GM10248 (cell line): ENCODE data around the gene DMAC2.
A peak's percentile ranks its signal among the peaks of the same experiment; 100 is the strongest.
"Not testable (repeated sequence)": the region's sequence is repeated elsewhere in the genome, so short reads cannot be mapped to it uniquely, and the experiment has no call there.

ENCODE experiments used
- CTCF ChIA-PET: fragments of 300-600 bp; sonication (Branson Sonifier 250); formaldehyde crosslinking; extraction: SDS; loops from one replicate; lab custom pipeline; 2021; ENCODE audit warnings: antibody characterized with exemption; lab: Yijun Ruan, JAX
- POLR2A ChIA-PET: fragments of 350-650 bp; sonication (Branson Sonifier 250); formaldehyde crosslinking; extraction: SDS; loops from one replicate; lab custom pipeline; 2020; ENCODE audit warnings: antibody characterized with exemption; lab: Yijun Ruan, JAX
- DNase-seq: peaks from one replicate; pipeline ENCODE4 v3.0.0; 2012; ENCODE audit errors: extremely low spot score
- CTCF ChIP-seq: IDR thresholded peaks from 2 replicates; pipeline ENCODE4 v1.5.1; 2012; ENCODE audit warnings: mild to moderate bottlenecking, low read depth; ENCODE audit errors: extremely low read depth, missing control alignments, control extremely low read depth

Gene DMAC2

GRCh38 chr19:41478171-41478570 lies 38.5 kb upstream of the DMAC2 start:
- POLR2A ChIA-PET = no interaction called here
- no peak for DNase-seq
- CTCF ChIA-PET = interaction anchor here (1.6 to 2.2 kb wide), 2 partner anchors 29 to 85 kb away, joined by 3 to 5 read pairs; no protein-coding TSS in a partner anchor

DNA sequence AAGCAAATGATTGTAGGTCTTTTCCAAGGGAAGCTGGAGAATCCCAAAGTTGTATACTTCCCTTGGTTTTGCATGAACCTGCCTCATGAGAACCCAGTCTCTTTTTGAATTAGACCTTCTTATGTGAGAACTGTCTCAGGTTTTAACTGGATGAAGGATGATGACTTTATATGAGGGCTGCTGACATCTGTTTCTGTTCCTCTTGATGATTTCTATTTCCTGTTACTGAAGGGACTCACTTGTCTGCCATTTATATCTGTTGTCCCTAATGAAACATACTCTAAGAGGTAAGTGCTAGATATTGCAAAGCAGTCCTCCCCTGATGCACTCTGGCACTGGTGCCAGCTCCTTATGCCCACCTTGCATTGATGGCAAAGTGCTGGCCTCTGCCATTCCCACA lies 36.9 kb upstream of the DMAC2 start:
- CTCF ChIA-PET = interaction anchor here (1.0 to 2.2 kb wide), 2 partner anchors 27 to 87 kb away, joined by 3 to 5 read pairs; no protein-coding TSS in a partner anchor
- DNase-seq = no peak
- TF ChIP-seq CTCF = no peak
- POLR2A ChIA-PET = no interaction called here

More at GRCh38 chr19:41478171-41478570, 38.5 kb upstream of the DMAC2 start:
- TF ChIP-seq CTCF = no peak

DNA sequence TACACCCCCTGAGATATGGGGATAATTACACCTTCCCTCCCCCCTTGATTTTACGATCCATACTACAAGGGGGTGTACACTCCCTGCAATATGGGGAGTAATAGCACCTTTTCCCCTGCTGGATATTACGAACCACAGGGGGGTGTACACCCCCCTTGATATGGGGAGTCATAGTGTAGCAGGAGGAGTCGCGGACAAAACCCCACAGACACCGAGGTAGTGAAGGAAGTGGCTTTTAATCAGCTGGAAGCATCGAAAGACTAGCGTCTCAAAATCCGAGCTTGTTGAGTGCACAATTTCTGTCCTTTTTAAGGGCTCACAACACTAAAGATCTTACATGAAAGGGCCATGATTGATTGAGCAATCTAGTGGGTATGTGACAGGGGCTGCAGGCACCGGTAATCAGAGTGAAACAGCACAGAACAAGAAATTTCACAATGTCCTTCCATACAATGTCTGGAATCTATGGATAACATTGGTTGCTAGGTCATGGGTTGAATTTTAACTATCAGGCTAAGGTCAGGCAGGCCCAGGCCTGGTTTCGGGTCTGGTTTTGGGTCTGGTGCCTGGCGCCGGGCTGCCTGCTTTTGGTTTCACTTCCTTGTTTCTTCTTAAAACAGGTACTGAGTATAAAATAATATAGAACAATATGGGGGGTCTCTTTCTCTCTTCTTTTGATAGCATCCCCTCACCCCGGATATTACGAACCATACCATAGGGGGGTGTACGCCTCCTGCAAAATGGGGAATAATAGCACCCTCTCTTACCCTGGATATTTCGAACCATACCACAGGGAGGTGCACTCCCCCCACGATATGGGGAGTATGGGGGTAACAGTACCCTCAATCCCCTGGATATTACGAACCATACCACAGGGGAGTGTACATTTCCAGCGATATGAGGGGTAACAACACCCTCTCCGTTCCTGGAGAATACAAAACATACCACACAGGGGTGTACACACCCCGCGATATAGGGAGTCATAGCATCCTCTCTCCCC lies 23.8 kb upstream of the DMAC2 start:
- DNase-seq, POLR2A ChIA-PET: not testable (repeated sequence)
- CTCF ChIA-PET = interaction anchor here (1.8 kb wide), 1 partner anchor 14 kb away, joined by 4 read pairs; no protein-coding TSS in a partner anchor

- POLR2A ChIA-PET = no interaction called here
- CTCF ChIA-PET = interaction anchor here (1.8 kb wide), 1 partner anchor 13 kb away, joined by 4 read pairs; no protein-coding TSS in a partner anchor
- no peak for TF ChIP-seq CTCF
Measured at GRCh38 chr19:41462497-41462896, 22.8 kb upstream of the DMAC2 start.

DNA sequence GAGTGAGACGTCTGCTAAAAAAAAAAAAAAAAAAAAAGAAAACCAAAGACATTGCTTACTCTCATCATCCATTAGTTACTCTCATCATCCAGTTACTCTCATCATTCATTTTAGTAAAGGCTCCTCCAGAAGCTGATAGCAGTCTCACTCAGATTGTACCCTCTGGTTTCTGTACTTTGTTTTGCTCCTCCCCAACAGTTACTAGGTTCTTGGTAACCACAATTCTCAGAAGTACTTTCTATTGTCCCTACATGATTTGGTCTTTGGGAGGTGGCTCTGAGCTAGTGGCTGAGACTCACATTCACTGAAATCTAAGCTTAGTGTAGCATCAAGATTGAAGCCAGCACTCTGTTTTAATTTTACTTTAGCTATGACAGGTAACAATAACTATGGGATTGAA lies 17.5 kb upstream of the DMAC2 start:
- CTCF ChIA-PET = interaction anchor here (1.0 to 15.6 kb wide), 8 partner anchors 9 to 161 kb away, joined by 3 to 343 read pairs (median 6); partner anchors contain the start of genes CEACAM21 and DMAC2
- DNase-seq = peak; percentile 57
- TF ChIP-seq CTCF = no peak
- POLR2A ChIA-PET = interaction anchor here (0.5 to 1.1 kb wide), 3 partner anchors 21 to 74 kb away, joined by 4 to 7 read pairs (median 4); no protein-coding TSS in a partner anchor

More at GRCh38 chr19:41462497-41462896, 22.8 kb upstream of the DMAC2 start:
- DNase-seq = no peak

GRCh38 chr19:41456342-41456918 lies 16.7 kb upstream of the DMAC2 start:
- TF ChIP-seq CTCF = no peak
- CTCF ChIA-PET = interaction anchor here (0.7 to 15.6 kb wide), 9 partner anchors 9 to 161 kb away, joined by 3 to 343 read pairs (median 5); partner anchors contain the start of genes CEACAM21 and DMAC2
- no peak for DNase-seq
- POLR2A ChIA-PET = interaction anchor here (1.1 kb wide), 1 partner anchor 75 kb away, joined by 4 read pairs; no protein-coding TSS in a partner anchor
